Keratinocyte (primary cell): ENCODE measurements around the gene RTBDN.

Experiments
- EZH2 ChIP-seq: IDR thresholded peaks from one replicate; pipeline ENCODE4 v1.6.1; 2012; ENCODE audit warnings: inconsistent platforms, mild to moderate bottlenecking, low read length, moderate library complexity
- TF ChIP-seq, protein P1 (sequence below), 3 experiments: IDR thresholded peaks in 1 of 3; conservative IDR thresholded peaks in 1 of 3; optimal IDR thresholded peaks in 1 of 3; 2 replicates in 2 of 3; 3 replicates in 1 of 3; pipeline versions ENCODE3 to v1.5.1; 2011; ENCODE audit warnings: low read length in 3 of 3, mild to moderate bottlenecking in 3 of 3, moderate library complexity in 2 of 3, control low read depth in 1 of 3, inconsistent platforms in 1 of 3; ENCODE audit not compliant: insufficient read depth in 2 of 3; ENCODE audit errors: extremely low read depth in 1 of 3

DNA sequence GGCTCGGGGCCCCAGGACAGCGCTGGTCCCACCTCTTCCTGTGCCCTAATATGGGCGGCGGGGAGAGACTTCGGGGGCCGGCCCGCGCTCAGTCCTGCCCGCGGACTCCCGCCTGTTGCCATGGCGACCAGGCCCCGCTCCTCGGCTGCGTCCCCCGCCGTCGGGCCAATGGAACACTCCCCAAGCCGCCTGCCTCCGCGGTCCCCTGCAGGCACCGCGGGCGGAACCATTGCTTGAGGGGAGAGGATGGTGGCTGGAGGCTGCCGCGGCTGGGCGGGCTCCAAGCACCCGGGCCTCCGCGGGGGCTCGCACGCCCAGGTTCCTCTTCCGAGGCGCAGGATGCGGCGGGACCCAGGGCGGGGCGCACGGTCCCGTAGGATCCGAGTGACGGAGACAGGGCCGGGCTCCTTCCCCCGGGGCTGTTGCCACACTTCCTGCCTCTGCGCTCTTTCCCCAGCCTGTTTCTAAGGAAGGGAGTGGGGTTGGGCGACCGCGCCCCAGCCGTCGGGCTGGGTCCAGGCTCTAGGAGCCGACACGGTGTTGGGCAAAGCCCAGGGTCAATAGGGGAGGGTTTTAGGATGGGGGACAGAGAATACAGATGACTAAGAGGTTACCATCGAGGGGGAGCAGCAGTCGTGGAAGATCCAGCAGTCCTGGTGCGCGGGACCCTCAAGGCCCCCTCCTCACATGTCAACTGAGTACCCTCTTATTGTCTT, 44.3 kb downstream of the RTBDN start:
- TF ChIP-seq, protein P1, sequence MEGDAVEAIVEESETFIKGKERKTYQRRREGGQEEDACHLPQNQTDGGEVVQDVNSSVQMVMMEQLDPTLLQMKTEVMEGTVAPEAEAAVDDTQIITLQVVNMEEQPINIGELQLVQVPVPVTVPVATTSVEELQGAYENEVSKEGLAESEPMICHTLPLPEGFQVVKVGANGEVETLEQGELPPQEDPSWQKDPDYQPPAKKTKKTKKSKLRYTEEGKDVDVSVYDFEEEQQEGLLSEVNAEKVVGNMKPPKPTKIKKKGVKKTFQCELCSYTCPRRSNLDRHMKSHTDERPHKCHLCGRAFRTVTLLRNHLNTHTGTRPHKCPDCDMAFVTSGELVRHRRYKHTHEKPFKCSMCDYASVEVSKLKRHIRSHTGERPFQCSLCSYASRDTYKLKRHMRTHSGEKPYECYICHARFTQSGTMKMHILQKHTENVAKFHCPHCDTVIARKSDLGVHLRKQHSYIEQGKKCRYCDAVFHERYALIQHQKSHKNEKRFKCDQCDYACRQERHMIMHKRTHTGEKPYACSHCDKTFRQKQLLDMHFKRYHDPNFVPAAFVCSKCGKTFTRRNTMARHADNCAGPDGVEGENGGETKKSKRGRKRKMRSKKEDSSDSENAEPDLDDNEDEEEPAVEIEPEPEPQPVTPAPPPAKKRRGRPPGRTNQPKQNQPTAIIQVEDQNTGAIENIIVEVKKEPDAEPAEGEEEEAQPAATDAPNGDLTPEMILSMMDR (optimal IDR thresholded peaks at IDR 0.05 in 1 of 3, IDR thresholded peaks at IDR 0.05 in 1 of 3, conservative IDR thresholded peaks at IDR 0.05 in 1 of 3; ENCODE audit: extremely low read depth in 1 of 3, insufficient read depth in 2 of 3, low read length in 3 of 3) = no peak
- TF ChIP-seq EZH2 = no peak
